Measurements from ENCODE around the gene DIS3L2. TPM values are rescaled to one million over a fixed set of nuclear protein-coding genes. Genes with fewer than 3 reads are reported as not detected.

The DIS3L2 gene
- total RNA-seq, 2 donors from 2014 or later: 19.6 to 22.1 TPM

DNA sequence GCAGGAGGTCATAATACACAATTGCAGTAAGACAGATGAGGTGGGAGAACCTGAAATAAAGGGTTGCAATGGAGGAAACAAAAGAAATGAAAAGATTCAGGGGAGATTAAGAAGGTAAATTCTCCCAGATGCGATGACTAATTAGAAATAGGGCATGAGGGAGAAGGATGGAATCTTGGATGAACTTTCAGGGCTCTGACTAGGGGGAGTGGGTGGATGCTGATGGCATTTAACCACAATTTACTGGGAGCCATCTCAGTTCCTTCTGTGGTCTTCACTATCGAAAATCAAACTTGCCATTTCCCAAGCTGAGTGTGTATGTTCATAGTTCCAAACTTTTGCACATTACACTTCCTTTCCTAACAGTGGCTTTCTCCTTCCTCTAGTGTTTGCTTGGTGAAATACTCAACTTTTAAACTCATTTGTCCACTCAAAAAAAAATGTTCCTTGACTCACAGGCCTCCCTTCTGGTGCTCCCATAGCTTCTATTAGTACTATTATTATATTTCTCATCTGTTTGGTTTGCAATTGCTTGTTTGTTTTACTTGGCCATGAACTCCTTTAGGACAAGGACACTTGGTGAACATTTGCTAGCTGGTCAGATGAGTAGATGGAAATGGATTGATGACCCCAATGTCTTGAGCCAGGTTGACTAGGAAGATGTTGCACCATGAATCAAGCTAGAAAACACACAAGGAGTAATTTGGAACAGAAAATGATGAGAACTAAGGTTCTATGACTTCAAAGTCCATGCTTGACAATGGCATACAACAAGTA is 178.5 kb downstream of the DIS3L2 start:
- H3K27me3 ChIP-seq: no peaks in the 10 kb centered on the region
- no peak for DNase-seq (ENCODE audit: low spot score)
- H3K27ac ChIP-seq: no peak overlapping the region
- no peaks in the 10 kb centered on the region for H3K4me1 ChIP-seq
- H3K36me3 ChIP-seq: no peaks in the 10 kb centered on the region
- H3K9me3 ChIP-seq: no peaks in the 10 kb centered on the region
- TF ChIP-seq, protein P1, sequence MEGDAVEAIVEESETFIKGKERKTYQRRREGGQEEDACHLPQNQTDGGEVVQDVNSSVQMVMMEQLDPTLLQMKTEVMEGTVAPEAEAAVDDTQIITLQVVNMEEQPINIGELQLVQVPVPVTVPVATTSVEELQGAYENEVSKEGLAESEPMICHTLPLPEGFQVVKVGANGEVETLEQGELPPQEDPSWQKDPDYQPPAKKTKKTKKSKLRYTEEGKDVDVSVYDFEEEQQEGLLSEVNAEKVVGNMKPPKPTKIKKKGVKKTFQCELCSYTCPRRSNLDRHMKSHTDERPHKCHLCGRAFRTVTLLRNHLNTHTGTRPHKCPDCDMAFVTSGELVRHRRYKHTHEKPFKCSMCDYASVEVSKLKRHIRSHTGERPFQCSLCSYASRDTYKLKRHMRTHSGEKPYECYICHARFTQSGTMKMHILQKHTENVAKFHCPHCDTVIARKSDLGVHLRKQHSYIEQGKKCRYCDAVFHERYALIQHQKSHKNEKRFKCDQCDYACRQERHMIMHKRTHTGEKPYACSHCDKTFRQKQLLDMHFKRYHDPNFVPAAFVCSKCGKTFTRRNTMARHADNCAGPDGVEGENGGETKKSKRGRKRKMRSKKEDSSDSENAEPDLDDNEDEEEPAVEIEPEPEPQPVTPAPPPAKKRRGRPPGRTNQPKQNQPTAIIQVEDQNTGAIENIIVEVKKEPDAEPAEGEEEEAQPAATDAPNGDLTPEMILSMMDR (IDR thresholded peaks at IDR 0.05): no peak
- H3K4me3 ChIP-seq: no peak overlapping the region

DNA sequence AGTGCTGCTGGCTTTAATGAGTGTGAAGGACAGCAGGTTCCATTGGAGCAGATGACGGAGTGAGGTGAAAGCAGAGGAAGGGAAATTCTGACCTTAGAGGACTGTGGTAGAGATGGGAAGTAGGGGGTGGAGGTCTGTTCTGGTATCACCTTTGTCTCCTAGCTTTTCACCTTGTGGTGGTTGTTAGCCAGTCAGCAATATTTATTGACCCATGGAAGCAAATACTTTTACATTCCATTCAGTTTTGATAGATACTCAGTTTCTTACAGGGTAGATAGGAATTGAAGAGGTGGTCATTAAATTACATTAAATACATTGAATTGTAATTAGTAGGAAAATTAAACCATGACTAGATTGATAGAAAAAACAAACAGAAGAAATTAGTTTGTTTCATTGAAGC is 180.1 kb downstream of the DIS3L2 start:
- Histone ChIP-seq H3K4me3 (no peak overlapping the region), H3K36me3 (no peaks in the 10 kb centered on the region), H3K9me3 (no peaks in the 10 kb centered on the region), H3K27ac (no peak overlapping the region), H3K27me3 (no peaks in the 10 kb centered on the region), H3K4me1 (no peaks in the 10 kb centered on the region)
- no peak for DNase-seq (ENCODE audit: low spot score)
- TF ChIP-seq, protein P1 (IDR thresholded peaks at IDR 0.05): no peak

DNA sequence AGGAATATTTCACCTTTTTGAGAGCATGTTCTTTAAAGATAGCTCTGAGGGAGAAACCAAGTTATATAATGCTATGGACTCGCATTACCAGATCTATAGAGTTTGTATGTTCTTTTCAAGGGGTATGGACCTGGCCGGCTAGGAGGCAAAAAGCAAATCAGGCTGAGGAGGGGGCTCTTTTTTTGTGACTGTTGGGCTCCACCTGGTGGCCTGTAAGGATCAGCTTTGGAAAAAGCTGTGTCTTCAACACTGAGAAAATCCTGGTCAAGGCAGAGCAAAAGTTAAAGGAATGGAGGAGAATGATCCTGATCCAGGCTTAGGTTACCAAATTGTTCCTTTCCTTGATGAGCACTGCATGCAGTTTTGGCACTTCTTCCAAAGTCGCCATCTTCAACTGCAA is 180.5 kb downstream of the DIS3L2 start:
- DNase-seq (ENCODE audit: low spot score): no peak
- TF ChIP-seq, protein P1 (IDR thresholded peaks at IDR 0.05): peak in 1 of 2 donors; percentile 75
- no peak overlapping the region for H3K27ac ChIP-seq
- no peaks in the 10 kb centered on the region for H3K36me3 ChIP-seq
- no peaks in the 10 kb centered on the region for H3K4me1 ChIP-seq
- no peak overlapping the region for H3K4me3 ChIP-seq
- H3K9me3 ChIP-seq: no peaks in the 10 kb centered on the region
- H3K27me3 ChIP-seq: no peaks in the 10 kb centered on the region

DNA sequence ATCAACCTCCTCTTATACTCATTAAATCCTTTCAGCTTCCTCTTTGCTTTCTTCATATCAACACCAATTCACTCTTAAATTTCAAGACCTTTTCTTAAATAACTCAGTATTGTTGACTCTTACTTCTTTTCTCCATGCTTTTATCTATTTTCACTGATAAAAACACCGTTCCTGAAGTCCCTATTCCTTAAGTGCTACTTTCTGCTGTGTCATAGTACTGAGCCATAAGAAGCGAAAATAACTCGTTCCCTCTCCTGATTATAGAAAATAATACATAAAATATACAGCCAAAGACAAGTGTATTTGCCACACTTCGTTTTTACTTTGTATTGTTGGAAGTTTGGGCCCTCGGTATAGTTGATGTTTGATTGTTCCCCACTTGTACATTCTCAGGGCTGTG is 181.0 kb downstream of the DIS3L2 start:
- no peaks in the 10 kb centered on the region for H3K4me1 ChIP-seq
- H3K36me3 ChIP-seq: no peaks in the 10 kb centered on the region
- no peaks in the 10 kb centered on the region for H3K9me3 ChIP-seq
- no peak for DNase-seq (ENCODE audit: low spot score)
- no peak overlapping the region for H3K27ac ChIP-seq
- H3K4me3 ChIP-seq: no peak overlapping the region
- no peaks in the 10 kb centered on the region for H3K27me3 ChIP-seq
- TF ChIP-seq, protein P1 (IDR thresholded peaks at IDR 0.05): no peak

DNA sequence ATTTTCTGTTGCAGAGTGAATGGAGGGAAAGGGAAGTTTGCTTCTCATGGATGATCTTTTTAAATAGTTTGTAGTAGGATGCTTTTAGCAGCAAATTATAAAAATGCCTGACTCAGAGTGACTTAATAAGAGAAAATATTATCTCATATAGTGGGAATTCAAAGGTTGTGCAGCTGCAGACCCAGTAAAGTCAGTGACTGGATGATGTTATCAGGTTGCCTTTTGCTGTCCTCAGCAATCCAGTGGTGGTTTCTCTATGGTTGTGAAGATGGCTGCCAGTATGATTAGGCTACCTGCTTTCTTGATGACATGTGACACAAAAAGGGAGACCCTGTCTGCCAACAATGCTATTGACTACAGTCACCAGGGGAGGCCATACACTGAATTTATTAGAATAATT is 184.8 kb downstream of the DIS3L2 start:
- no peak for DNase-seq (ENCODE audit: low spot score)
- H3K4me1 ChIP-seq: no peaks in the 10 kb centered on the region
- H3K27me3 ChIP-seq: no peaks in the 10 kb centered on the region
- no peaks in the 10 kb centered on the region for H3K9me3 ChIP-seq
- H3K36me3 ChIP-seq: no peaks in the 10 kb centered on the region
- no peak overlapping the region for H3K27ac ChIP-seq
- H3K4me3 ChIP-seq: no peak overlapping the region
- TF ChIP-seq, protein P1 (IDR thresholded peaks at IDR 0.05): no peak
